Activated CD8-positive, alpha-beta T cell treated with anti-CD3 and anti-CD28 coated beads for 36 hours (primary cell): ENCODE results near the gene NIPBL. TPM values are rescaled to one million over a fixed set of nuclear protein-coding genes. Genes with fewer than 3 reads are reported as not detected.

Source experiments
- ATAC-seq: fragments of 200-7000 bp; cut with Tn5 transposase; one replicate; pipeline ENCODE4 v1.10.0; 2021; ENCODE audit warnings: mild to moderate bottlenecking, moderate library complexity
- CTCF ChIA-PET: fragments of 350-600 bp; sonication (Branson Sonifier 250); formaldehyde crosslinking; loops from one replicate; lab custom pipeline; 2021; ENCODE audit warnings: antibody characterized with exemption; lab: Charles Lee
- POLR2A ChIA-PET: fragments of 350-600 bp; sonication (Branson Sonifier 250); formaldehyde crosslinking; loops from one replicate; lab custom pipeline; 2021; ENCODE audit warnings: antibody characterized with exemption; lab: Charles Lee
- DNase-seq: peaks from one replicate; pipeline ENCODE4 v3.0.0-alpha.2; 2020
- H3K27ac Mint-ChIP-seq: one replicate; pipeline ENCODE4 v1.8.0; 2021; ENCODE audit warnings: mild to moderate bottlenecking, mixed read lengths
- H3K27me3 Mint-ChIP-seq: one replicate; pipeline ENCODE4 v1.8.0; 2021; ENCODE audit warnings: mixed read lengths
- H3K36me3 Mint-ChIP-seq: one replicate; pipeline ENCODE4 v1.8.0; 2021; ENCODE audit warnings: low read depth, mixed read lengths
- H3K4me1 Mint-ChIP-seq: one replicate; pipeline ENCODE4 v1.8.0; 2021; ENCODE audit warnings: low read depth, mixed read lengths
- H3K4me3 Mint-ChIP-seq: one replicate; pipeline ENCODE4 v1.8.0; 2021; ENCODE audit warnings: mild to moderate bottlenecking, moderate library complexity, mixed read lengths
- H3K9me3 Mint-ChIP-seq: one replicate; pipeline ENCODE4 v1.8.0; 2021; ENCODE audit warnings: mixed read lengths
- intact Hi-C: fragments of 100-400 bp; cut with micrococcal nuclease; formaldehyde crosslinking; loops from one replicate; pipeline ENCODE4 v1.10.0; 2022
- total RNA-seq, 2 experiments: library from RNA; stranded (reverse); gene quantifications; one replicate each; pipeline ENCODE4 v1.2.3, GENCODE V29; 2021
- TF ChIP-seq, protein P1 (sequence below): fragments of 200-600 bp; IDR thresholded peaks from one replicate; pipeline ENCODE4 v1.8.0; 2022; ENCODE audit warnings: antibody characterized with exemption, mild to moderate bottlenecking

NIPBL gene
- total RNA-seq, 2 experiments from 2014 or later: 39.6 to 40.2 TPM

DNA sequence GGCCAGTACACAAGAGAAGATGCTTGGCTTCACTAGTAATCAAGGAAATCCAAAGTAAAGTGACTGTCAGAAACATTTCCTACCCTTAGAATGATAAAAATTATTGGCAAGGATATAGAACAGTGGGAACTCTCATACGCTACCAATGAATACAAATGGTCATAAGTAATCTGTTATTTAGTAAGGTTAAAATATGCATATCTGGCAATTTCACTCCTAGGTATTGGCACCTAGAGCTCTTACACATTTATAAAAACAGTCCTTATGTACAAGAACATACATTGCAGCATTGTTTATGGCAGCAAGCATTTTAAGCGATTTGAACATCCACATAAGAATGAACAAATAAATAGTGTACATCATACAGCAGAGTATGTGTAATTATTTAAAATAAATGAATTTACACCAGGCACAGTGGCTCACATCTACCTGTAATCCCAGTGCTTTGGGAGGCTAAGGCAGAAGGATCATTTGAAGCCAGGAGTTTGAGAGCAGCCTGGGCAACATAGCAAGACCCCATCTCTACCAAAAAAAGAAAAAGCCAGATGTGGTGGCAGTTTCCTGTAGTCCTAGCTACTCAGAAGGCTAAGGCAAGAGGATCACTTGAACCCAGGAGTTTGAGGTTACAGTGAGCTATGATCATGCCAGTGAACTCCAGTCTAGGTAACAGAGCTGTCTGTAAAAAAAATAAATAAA, 93.3 kb downstream of the NIPBL start:
- ATAC-seq (no peak), DNase-seq (no peak)
- Mint-ChIP-seq H3K4me3 (no peak overlapping the region), H3K27ac (no peak overlapping the region), H3K9me3 (no peaks in the 10 kb centered on the region), H3K27me3 (no peaks in the 10 kb centered on the region), H3K36me3 (peaks cover 28% of the 10 kb centered on the region), H3K4me1 (no peaks in the 10 kb centered on the region)
- intact Hi-C loops: no loop called here
- TF ChIP-seq, protein P1, sequence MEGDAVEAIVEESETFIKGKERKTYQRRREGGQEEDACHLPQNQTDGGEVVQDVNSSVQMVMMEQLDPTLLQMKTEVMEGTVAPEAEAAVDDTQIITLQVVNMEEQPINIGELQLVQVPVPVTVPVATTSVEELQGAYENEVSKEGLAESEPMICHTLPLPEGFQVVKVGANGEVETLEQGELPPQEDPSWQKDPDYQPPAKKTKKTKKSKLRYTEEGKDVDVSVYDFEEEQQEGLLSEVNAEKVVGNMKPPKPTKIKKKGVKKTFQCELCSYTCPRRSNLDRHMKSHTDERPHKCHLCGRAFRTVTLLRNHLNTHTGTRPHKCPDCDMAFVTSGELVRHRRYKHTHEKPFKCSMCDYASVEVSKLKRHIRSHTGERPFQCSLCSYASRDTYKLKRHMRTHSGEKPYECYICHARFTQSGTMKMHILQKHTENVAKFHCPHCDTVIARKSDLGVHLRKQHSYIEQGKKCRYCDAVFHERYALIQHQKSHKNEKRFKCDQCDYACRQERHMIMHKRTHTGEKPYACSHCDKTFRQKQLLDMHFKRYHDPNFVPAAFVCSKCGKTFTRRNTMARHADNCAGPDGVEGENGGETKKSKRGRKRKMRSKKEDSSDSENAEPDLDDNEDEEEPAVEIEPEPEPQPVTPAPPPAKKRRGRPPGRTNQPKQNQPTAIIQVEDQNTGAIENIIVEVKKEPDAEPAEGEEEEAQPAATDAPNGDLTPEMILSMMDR: no peak
- ChIA-PET CTCF (no interaction called here), POLR2A (no interaction called here)

DNA sequence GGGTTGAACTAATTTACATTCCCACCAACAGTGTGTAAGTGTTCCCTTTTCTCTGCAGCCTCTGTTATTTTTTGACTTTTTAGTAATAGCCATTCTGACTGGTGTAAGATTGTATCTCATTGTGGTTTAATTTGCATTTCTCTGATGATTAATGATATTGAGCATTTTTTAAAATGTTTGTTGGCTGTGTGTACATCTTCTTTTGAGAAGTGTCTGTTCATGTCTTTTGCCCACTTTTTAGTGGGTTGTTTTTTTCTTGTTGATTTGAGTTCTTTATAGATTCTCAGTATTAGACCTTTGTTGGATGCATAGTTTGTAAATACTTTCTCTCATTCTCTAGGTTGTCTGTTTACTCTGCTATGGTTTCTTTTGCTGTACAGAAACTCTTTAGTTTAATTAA, 101.6 kb downstream of the NIPBL start:
- Mint-ChIP-seq H3K4me3 (no peak overlapping the region), H3K27ac (no peak overlapping the region), H3K4me1 (peaks cover 35% of the 10 kb centered on the region), H3K9me3 (peaks cover 12% of the 10 kb centered on the region), H3K27me3 (no peaks in the 10 kb centered on the region), H3K36me3 (peaks cover 40% of the 10 kb centered on the region)
- ChIA-PET POLR2A (no interaction called here), CTCF (no interaction called here)
- ATAC-seq (no peak), DNase-seq (no peak)
- intact Hi-C loops: no loop called here
- TF ChIP-seq, protein P1: no peak

- Mint-ChIP-seq H3K4me1 (peaks cover 44% of the 10 kb centered on the region), H3K27ac (no peak overlapping the region), H3K27me3 (no peaks in the 10 kb centered on the region), H3K9me3 (peaks cover 12% of the 10 kb centered on the region), H3K4me3 (no peak overlapping the region), H3K36me3 (peaks cover 42% of the 10 kb centered on the region)
- intact Hi-C loops: no loop called here
- ChIA-PET POLR2A (interaction anchor here (0.7 kb wide), 1 partner anchor 254 kb away, joined by 4 read pairs; no protein-coding TSS in a partner anchor), CTCF (no interaction called here)
- ATAC-seq (no peak), DNase-seq (no peak)
- TF ChIP-seq, protein P1: no peak
These were observed 105.6 kb downstream of the NIPBL start for GRCh38 chr5:36982146-36982545.

DNA sequence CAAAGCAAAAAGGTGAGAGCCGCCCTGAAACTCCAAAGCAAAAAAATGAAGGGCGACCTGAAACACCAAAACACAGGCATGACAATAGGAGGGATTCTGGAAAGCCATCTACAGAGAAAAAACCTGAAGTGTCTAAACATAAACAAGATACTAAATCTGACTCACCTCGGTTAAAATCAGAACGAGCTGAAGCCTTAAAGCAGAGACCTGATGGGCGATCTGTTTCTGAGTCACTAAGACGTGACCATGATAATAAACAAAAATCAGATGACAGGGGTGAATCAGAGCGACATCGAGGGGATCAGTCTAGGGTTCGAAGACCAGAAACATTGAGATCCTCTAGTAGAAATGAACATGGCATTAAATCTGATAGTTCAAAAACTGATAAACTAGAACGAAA, 108.8 kb downstream of the NIPBL start:
- ChIA-PET POLR2A (no interaction called here), CTCF (no interaction called here)
- Mint-ChIP-seq H3K27ac (no peak overlapping the region), H3K27me3 (no peaks in the 10 kb centered on the region), H3K4me1 (peaks cover 42% of the 10 kb centered on the region), H3K9me3 (no peaks in the 10 kb centered on the region), H3K4me3 (no peak overlapping the region), H3K36me3 (peaks cover 20% of the 10 kb centered on the region)
- intact Hi-C loops: no loop called here
- DNase-seq: no peak
- no peak for ATAC-seq
- TF ChIP-seq, protein P1: no peak

- H3K4me1 Mint-ChIP-seq: peaks cover 46% of the 10 kb centered on the region
- no peak for DNase-seq
- H3K4me3 Mint-ChIP-seq: no peak overlapping the region
- ChIA-PET POLR2A (interaction anchor here (0.6 kb wide), 2 partner anchors 13 to 113 kb away, joined by 4 read pairs; no protein-coding TSS in a partner anchor), CTCF (interaction anchor here (0.8 to 1.5 kb wide), 3 partner anchors 8 to 17 kb away, joined by 3 read pairs; no protein-coding TSS in a partner anchor)
- TF ChIP-seq, protein P1: no peak
- no peaks in the 10 kb centered on the region for H3K9me3 Mint-ChIP-seq
- no peak for ATAC-seq
- peaks cover 19% of the 10 kb centered on the region for H3K36me3 Mint-ChIP-seq
- no peak overlapping the region for H3K27ac Mint-ChIP-seq
- H3K27me3 Mint-ChIP-seq: no peaks in the 10 kb centered on the region
- intact Hi-C loops: no loop called here
These were observed 111.8 kb downstream of the NIPBL start for GRCh38 chr5:36988396-36988795.
